Fibroblast of gingiva (primary cell): ENCODE measurements around the gene ATP2C2.
"Not testable (repeated sequence)": the region's sequence is repeated elsewhere in the genome, so short reads cannot be mapped to it uniquely, and the experiment has no call there.

Experiments used
- DNase-seq: peaks from one replicate; pipeline ENCODE4 v3.0.0-alpha.2; 2011; ENCODE audit warnings: low read depth

ATP2C2 gene

DNA sequence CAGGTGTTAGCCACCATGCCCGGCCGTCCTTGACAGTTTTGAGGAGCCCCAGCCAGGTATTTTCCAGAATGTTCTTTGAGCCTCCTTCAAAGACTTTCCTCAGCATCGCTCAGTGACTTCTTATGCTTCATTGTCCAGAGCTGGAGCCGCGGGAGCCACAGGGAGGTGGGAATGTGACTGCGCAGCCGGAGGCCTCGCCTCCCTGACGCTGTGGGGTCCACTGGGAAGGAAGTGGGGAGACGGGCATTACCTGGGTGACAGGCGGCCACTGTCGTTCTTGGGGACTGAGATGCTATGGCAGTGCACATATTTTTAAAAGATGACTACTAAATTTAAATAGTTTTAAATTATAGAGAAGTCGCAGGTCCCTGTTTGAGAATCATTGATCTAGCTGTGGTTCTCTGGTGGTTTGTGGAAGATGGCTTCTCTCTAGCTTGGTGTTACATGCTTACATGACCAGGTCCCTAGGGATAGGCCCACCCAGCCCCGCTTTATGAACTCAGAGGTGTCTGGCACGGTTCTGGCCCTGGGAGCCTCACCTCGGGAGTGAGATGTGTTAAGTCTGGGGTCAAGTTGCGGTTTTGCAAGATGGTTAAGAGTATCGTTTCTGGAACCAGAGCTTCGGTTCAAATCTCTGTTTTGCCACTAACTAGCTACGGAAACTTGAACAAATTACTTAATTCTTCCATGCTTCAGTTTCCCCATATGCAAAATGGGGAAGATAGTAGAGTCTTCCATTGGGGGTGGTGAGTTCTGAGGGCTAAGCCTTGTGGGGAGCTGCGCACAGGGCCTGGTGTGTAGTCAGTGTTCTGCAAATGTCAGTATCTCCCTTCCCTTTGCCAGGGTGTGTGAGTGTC, 53.0 kb downstream of the ATP2C2 start:
- DNase-seq = no peak

DNA sequence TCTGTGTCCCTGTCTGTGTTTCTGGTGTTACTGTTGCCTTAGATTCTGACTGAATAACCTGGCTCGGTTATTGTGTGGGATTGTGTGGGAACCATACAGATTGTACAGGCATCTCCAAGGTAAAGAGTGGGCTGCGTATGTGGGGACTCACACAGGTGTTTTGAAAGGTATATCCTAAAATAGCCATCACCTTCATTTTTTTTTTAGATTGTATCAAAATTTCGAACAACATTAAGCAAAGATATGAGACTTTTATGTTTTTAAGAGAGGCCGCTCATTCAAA, 53.5 kb downstream of the ATP2C2 start:
- no peak for DNase-seq

GRCh38 chr16:84423416-84423837, 55.1 kb downstream of the ATP2C2 start:
- peak; percentile 15 for DNase-seq

GRCh38 chr16:84425696-84426095, 57.4 kb downstream of the ATP2C2 start:
- DNase-seq = no peak

DNA sequence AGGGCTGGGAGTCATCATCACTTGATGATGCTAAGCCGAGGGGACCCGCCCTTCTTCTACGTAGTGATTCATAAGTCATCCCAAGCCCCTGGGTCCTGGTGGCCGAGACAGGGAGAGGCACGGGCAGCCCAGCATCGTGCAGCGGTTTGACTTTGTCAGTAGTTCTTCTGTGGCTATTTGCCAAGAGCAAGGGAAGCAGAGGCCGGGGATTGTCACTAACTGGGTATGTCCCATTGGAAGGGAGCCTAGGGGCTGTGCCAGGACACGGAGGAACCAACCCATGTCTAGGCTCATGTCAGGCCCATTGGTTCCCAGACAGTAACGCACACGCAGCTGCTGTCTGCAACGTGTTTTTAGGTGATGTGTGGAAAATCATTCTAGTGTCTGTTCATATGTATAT, 58.5 kb downstream of the ATP2C2 start:
- no peak for DNase-seq

- DNase-seq = no peak
Observed at GRCh38 chr16:84427553-84427952, 59.2 kb downstream of the ATP2C2 start.

DNA sequence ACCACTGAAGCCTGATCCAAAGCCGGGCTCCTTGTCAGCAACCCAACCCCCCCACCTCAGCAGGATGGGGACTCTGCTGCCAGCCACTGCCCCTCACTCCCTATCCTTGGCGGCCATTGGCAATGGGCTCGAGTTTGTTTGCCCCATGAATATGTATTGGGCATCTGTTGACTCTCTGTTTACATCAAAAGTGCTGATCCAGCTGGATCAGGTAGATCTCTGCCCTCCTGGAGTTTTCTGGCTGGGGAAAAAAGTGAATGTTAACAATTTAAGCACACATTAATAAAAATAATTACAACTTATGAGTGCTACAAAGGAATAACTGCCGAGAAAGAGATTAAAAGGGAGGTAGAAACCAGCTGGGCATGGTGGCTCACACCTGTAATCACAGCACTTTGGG, 62.5 kb downstream of the ATP2C2 start:
- DNase-seq = no peak

GRCh38 chr16:84434800-84435199, 66.5 kb downstream of the ATP2C2 start:
- DNase-seq = no peak

GRCh38 chr16:84436196-84436595, 67.9 kb downstream of the ATP2C2 start:
- no peak for DNase-seq

GRCh38 chr16:84438971-84439696, 70.8 kb downstream of the ATP2C2 start:
- no peak for DNase-seq

GRCh38 chr16:84442416-84443145, 74.2 kb downstream of the ATP2C2 start:
- no peak for DNase-seq

DNA sequence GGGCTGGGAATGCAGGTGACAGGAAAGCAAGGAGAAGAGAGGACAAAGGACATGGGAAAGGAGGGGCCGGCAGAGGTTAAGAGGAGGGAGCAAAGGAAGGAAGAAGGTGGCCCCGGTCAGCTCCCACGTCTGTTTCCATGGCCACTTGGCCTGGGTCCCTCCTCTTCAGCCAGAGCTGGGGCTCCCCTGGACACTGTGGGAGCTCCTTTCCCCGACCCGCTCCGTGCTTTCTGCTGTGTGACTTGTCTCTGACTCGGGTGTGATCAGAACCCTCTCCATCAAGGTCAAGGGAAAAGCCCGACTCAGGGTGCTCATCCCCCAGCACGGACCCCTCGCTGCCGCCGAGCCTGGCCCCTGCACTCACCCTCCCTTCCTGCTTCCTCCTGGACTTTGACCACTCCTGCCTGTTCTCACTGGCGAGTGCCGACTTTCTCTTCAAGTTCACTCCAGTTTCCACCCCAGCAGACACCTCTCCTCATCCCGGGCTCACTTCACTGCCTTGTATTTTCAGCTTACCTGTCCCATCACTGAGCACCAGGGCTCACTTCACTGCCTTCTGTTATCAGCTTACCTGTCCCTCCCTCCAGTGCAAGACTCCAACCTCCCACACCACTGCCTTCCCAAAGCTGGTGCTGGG, 74.9 kb downstream of the ATP2C2 start:
- DNase-seq = no peak

- no peak for DNase-seq
Observed at GRCh38 chr16:84444476-84444875, 76.1 kb downstream of the ATP2C2 start.

DNA sequence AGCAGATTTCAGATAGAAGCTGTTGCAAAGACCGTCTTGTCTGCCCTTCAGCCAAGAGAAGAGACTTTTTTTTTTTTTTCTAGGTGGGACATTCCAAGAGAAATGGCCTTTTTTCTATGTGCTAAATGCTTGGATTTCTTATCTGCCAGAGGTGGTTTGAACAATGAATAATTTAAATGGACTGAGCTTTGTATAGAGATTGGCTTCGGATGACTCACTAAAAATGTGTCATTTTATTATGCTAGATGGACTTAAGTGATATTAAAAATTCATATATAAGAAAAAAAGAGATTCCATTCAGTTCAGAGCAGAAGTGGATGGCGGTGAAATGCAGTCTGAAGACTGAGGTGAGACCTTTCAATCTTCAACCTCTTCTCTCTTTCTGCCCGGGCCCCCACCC, 77.7 kb downstream of the ATP2C2 start:
- DNase-seq = no peak

DNA sequence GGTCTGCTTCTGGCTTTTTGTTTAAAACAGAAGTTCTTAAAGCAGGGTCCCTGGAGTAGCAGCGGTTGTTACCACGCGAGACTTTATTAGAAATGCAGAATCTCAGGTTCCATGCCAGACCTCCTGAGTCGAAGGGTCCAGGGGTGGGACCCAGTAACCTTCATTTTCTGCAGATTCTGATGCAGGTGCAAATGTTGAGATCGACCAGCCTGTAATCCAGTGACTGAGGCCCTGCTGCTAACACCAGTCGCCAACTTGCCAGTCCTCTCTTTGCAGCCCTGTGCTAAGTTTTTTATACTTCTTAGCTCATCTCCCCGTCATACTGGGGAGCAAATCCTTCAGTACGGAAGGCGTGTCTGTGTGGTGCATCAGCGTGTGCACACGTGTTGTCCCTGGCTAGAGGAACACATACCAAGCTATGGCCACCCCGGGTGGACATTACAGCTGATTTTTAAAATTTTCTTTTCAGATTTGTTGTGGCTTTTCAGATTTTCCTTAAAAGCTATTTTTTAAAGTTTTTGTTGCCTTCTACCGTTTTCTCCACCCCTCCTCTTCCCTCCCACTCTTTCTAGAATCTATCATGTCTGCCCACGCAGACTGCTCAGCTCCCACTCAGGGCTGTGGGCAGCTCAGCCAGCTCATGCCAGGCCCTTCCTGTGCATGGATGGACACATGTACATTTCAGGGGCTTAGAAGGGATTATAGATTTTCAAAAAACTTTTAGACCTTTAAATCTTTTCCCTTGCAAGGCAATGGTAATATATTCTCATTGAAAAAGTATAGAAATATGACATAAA, 78.5 kb downstream of the ATP2C2 start:
- DNase-seq = no peak

- DNase-seq = no peak
Observed at GRCh38 chr16:84448444-84448843, 80.1 kb downstream of the ATP2C2 start.

DNA sequence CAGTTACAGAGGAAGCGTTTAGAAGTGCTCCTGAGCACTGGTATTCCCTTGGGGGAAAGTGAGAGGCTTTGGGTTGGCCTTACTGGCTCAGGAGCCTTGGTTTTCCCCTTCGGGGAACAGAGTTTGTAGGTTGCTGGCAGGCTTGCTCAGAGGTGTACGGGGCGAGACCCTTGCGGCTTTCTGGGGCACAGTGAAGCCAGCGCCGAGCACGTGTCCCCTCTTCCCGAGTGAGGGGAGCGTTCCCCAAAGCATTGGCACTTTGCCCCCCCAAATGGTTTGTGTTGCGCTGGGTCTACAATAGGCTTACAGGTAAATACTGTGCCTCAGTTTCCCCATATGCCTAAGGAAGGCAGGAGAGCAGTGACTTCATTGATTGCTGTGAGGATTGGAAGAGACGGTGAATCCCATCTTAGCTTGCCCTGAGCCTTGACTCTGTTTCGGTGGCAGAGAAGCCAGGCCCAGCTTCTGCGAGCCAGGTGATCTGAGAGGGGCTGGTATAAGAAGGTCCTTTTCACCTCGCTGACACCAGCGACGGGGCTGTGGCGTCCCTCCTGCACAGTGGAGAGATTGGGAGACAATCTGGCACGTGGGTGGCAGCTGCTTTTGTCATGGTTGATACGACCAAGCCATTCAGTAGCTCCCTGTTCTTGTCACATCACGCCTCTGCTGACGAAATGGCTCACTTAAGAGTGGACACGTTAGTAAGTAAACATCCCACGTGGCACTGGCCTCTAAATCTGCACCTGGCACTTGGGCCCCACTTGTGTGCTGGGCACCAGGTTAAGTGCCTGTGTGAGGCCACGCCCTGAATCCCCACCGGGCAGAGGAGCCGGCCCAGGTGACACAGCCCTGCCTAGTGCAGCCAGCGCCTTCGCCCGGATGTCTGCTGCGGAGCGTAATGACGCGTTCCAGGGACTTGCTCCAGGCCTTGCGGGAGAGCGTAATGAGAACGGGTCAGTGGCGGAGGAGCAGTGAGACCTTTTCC, 81.1 kb downstream of the ATP2C2 start:
- no peak for DNase-seq

- DNase-seq = no peak
Observed at GRCh38 chr16:84450176-84450865, 82.0 kb downstream of the ATP2C2 start.

DNA sequence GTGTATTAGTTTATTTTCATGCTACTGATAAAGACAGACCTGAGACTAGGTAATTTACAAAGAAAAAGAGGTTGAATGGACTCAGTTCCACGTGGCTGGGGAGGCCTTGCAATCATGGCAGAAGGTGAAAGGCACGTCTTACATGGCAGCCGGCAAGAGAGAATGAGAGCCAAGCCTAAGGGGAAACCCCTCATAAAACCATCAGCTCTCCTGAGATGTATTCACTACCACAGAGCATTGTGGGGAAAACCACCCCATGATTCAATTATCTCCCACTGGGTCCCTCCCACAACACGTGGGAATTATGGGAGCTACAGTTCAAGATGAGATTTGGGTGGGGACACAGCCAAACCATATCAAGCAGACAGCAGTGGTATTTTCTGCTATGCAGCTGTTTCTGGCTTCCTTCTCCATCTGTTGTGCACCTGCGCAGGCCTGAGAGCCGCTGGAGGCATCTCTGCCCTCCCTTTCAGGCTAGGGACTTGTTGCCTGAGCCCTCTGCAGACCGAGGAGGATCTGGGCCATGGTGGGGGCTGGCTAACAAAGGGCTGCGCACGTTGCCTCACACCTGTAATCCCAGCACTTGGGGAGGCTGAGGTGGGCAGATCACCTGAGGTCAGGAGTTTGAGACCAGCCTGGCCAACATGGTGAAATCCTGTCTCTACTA, 82.8 kb downstream of the ATP2C2 start:
- DNase-seq = not testable (repeated sequence)
